ENCODE results near the gene RNF187. TPM values are rescaled to one million over a fixed set of nuclear protein-coding genes. Genes with fewer than 3 reads are reported as not detected.

The RNF187 gene
- total RNA-seq, 1 experiment from 2014 or later: 63.4 TPM

DNA sequence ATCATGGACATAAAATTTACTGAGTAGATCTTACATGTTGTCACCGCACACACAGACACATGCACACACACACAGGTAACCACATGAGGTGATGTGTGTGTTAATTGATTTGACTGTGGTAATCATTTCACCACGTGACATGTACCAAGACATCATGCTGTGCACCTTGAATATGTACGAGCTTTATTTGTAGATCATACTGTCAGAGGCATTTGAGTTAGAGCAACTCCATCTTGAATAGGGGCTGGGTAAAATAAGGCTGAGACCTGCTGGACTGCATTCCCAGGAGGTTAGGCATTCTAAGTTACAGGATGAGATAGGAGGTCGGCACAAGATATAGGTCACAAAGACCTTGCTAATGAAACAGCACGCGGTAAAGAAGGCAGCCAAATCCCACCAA lies 38.8 kb upstream of the RNF187 start:
- Mint-ChIP-seq H3K9me3 (no peaks in the 10 kb centered on the region; a peak in 1 of 5 replicates), H3K4me1 (peaks cover 18 to 19% of the 10 kb centered on the region in 2 experiments), H3K36me3 (ENCODE audit: insufficient read depth in 1 of 3, low read depth in 3 of 3) (no peaks in the 10 kb centered on the region), H3K27me3 (ENCODE audit: low read depth) (peaks cover 75% of the 10 kb centered on the region), H3K4me3 (no peak overlapping the region), H3K27ac (no peak overlapping the region)
- H4K8ac ChIP-seq (replicated peaks; ENCODE audit: insufficient read length, low read depth, low read length): no peak overlapping the region
- no peak overlapping the region for H2BK20ac ChIP-seq (ENCODE audit: low read depth, low read length, poor library complexity, severe bottlenecking)
- no peak overlapping the region for H3K27ac ChIP-seq (ENCODE audit: insufficient read length, low read depth, low read length)
- H3K9me3 ChIP-seq (ENCODE audit: control insufficient read depth, low read depth, low read length): no peaks in the 10 kb centered on the region
- H3K23ac ChIP-seq (ENCODE audit: insufficient read length, low read depth, low read length): no peak overlapping the region
- H3K18ac ChIP-seq (ENCODE audit: insufficient read length, low read depth, low read length): no peak overlapping the region
- H3K4ac ChIP-seq (ENCODE audit: low read depth, low read length): no peak overlapping the region
- H2BK5ac ChIP-seq (ENCODE audit: insufficient read length, low read length): no peak overlapping the region
- H3K4me2 ChIP-seq (ENCODE audit: insufficient read depth, insufficient read length, low read length): no peak overlapping the region
- no peaks in the 10 kb centered on the region for H3K23me2 ChIP-seq (ENCODE audit: insufficient read length, low read depth, low read length, poor library complexity, severe bottlenecking)
- no peak overlapping the region for H2BK15ac ChIP-seq (ENCODE audit: low read depth, low read length)
- H2AK5ac ChIP-seq (ENCODE audit: insufficient read length, low read length): no peak overlapping the region
- no peaks in the 10 kb centered on the region for H3K79me2 ChIP-seq (ENCODE audit: insufficient read depth, low read length)
- TF ChIP-seq, protein P1, sequence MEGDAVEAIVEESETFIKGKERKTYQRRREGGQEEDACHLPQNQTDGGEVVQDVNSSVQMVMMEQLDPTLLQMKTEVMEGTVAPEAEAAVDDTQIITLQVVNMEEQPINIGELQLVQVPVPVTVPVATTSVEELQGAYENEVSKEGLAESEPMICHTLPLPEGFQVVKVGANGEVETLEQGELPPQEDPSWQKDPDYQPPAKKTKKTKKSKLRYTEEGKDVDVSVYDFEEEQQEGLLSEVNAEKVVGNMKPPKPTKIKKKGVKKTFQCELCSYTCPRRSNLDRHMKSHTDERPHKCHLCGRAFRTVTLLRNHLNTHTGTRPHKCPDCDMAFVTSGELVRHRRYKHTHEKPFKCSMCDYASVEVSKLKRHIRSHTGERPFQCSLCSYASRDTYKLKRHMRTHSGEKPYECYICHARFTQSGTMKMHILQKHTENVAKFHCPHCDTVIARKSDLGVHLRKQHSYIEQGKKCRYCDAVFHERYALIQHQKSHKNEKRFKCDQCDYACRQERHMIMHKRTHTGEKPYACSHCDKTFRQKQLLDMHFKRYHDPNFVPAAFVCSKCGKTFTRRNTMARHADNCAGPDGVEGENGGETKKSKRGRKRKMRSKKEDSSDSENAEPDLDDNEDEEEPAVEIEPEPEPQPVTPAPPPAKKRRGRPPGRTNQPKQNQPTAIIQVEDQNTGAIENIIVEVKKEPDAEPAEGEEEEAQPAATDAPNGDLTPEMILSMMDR (conservative IDR thresholded peaks at IDR 0.05): no peak
- no peaks in the 10 kb centered on the region for H3K79me1 ChIP-seq (ENCODE audit: insufficient read depth, low read depth, low read length, poor library complexity, severe bottlenecking)
- H3K14ac ChIP-seq (ENCODE audit: insufficient read depth, low read length): no peak overlapping the region
- no CpG with 5 or more reads among the region's 6 CpGs for WGBS (ENCODE audit: extremely low coverage, insufficient read length, low lambda C conversion rate)
- no peak overlapping the region for H3K9ac ChIP-seq (ENCODE audit: extremely low read depth, insufficient read length, low read length)
- H3K4me1 ChIP-seq (ENCODE audit: insufficient read depth, low read length): peaks cover 2% of the 10 kb centered on the region; the same call in 1 of the 2 replicates
- H3T11ph ChIP-seq (ENCODE audit: low read length): no peak overlapping the region
- peaks cover 26% of the 10 kb centered on the region; the same call in 1 of the 2 replicates for H3K27me3 ChIP-seq (ENCODE audit: insufficient read depth, low read length)
- no peak overlapping the region for H3K56ac ChIP-seq (ENCODE audit: insufficient read length, low read depth, low read length)
- H4K20me1 ChIP-seq (ENCODE audit: control insufficient read depth, insufficient read depth, insufficient read length): no peaks in the 10 kb centered on the region
- no peak overlapping the region for H2BK12ac ChIP-seq (ENCODE audit: insufficient read length, low read depth, low read length)
- DNase-seq: no peak
- no peak overlapping the region for H2AFZ ChIP-seq (ENCODE audit: low read length)
- H2BK120ac ChIP-seq (ENCODE audit: low read depth, low read length, poor library complexity, severe bottlenecking): no peak overlapping the region
- no peak overlapping the region for H4K91ac ChIP-seq (ENCODE audit: insufficient read length, low read depth, low read length)
- no peak overlapping the region for H4K5ac ChIP-seq (ENCODE audit: insufficient read length, low read depth, low read length)

All from H9 (cell line).